HCT116 (cell line): ENCODE measurements around the gene NMNAT3. TPM values are rescaled to one million over a fixed set of nuclear protein-coding genes. Genes with fewer than 3 reads are reported as not detected.

ENCODE experiments used
- ATAC-seq: fragments of 200-7000 bp; cut with Tn5 transposase; 2 replicates; pipeline ENCODE4 v1.9.1; 2020; ENCODE audit warnings: mild to moderate bottlenecking, moderate library complexity
- BruUV-seq: library from RNA; stranded (reverse); fragments of 400-500 nt; replicated peaks from 2 replicates; lab custom pipeline; 2021; lab: Mats Ljungman, UMichigan
- CTCF ChIA-PET: fragments of 300-600 bp; sonication (Branson Sonifier 250); formaldehyde crosslinking; loops from one replicate; lab custom pipeline; 2021; ENCODE audit warnings: antibody characterized with exemption; lab: Charles Lee
- POLR2A ChIA-PET: fragments of 300-600, 350-600 bp; sonication (Branson Sonifier 250); formaldehyde crosslinking; loops from one replicate; lab custom pipeline; 2021; ENCODE audit warnings: antibody characterized with exemption; lab: Charles Lee
- RAD21 ChIA-PET, 2 experiments: fragments of 300-600 bp; sonication (Branson Sonifier 250); formaldehyde crosslinking; loops; one replicate each; lab custom pipeline; 2023; ENCODE audit warnings: low total read pairs in 2 of 2; ENCODE audit not compliant: uncharacterized antibody in 2 of 2, unreplicated experiment in 2 of 2, low non-redundant PET in 1 of 2; lab: Charles Lee
- DNase-seq: peaks from one replicate; pipeline ENCODE4 v3.0.0-alpha.2; 2010; ENCODE audit warnings: low read depth, low spot score
- H2AFZ ChIP-seq: fragments of 200-600 bp; shearing (Covaris generic), sonication (generic); 2 replicates; pipeline ENCODE4 v1.6.1; 2017; ENCODE audit warnings: low read depth, mixed run types, mixed read lengths, antibody characterized with exemption, low read length; ENCODE audit not compliant: poor library complexity, severe bottlenecking
- H3K27ac ChIP-seq: 2 replicates; pipeline ENCODE4 v1.5.1; 2012; ENCODE audit warnings: low read depth, low read length
- H3K27me3 ChIP-seq: fragments of 200-600 bp; sonication (generic); 2 replicates; pipeline ENCODE4 v1.6.1; 2016; ENCODE audit warnings: mixed run types, low read length, mixed read lengths; ENCODE audit not compliant: insufficient read depth
- H3K36me3 ChIP-seq, 2 experiments: fragments of 200-500 bp in 1 of 2; fragments of 200-600 bp in 1 of 2; sonication (Bioruptor generic) in 1 of 2; sonication (generic) in 1 of 2; 2 replicates each; pipeline versions ENCODE4 v1.5.1 to v1.6.1; 2014 to 2016; ENCODE audit warnings: low read length in 2 of 2, inconsistent platforms in 1 of 2, mixed read lengths in 1 of 2, mixed run types in 1 of 2; ENCODE audit not compliant: insufficient read depth in 2 of 2, control insufficient read depth in 1 of 2
- H3K4me1 ChIP-seq, 2 experiments: fragments of 200-600 bp in 1 of 2; sonication (generic) in 1 of 2; 2 replicates each; pipeline versions ENCODE4 v1.5.1 to v1.6.1; 2012 to 2017; ENCODE audit warnings: low read length in 2 of 2, inconsistent platforms in 1 of 2, mild to moderate bottlenecking in 1 of 2, mixed read lengths in 1 of 2, mixed run types in 1 of 2, moderate library complexity in 1 of 2; ENCODE audit not compliant: insufficient read depth in 2 of 2, control insufficient read depth in 1 of 2
- H3K4me2 ChIP-seq: fragments of 200-600 bp; sonication (generic); 2 replicates; pipeline ENCODE4 v1.6.1; 2017; ENCODE audit warnings: mixed run types, low read length, mixed read lengths
- H3K4me3 ChIP-seq, 2 experiments: fragments of 200-600 bp in 1 of 2; sonication (generic) in 1 of 2; replicated peaks in 1 of 2; 2 replicates each; pipeline ENCODE4 v1.5.1; 2011 to 2016; ENCODE audit warnings: low read length in 2 of 2, control low read depth in 1 of 2, low read depth in 1 of 2, mild to moderate bottlenecking in 1 of 2, mixed read lengths in 1 of 2, mixed run types in 1 of 2
- H3K79me2 ChIP-seq: fragments of 200-600 bp; sonication (generic); 2 replicates; pipeline ENCODE4 v1.6.1; 2017; ENCODE audit warnings: mild to moderate bottlenecking, mixed run types, low read length, moderate library complexity, mixed read lengths; ENCODE audit not compliant: insufficient read depth
- H3K9ac ChIP-seq: fragments of 200-600 bp; sonication (generic); 2 replicates; pipeline ENCODE4 v1.6.1; 2016; ENCODE audit warnings: low read length, mixed read lengths
- H3K9me2 ChIP-seq: fragments of 200-600 bp; sonication (generic), shearing (Covaris generic); 2 replicates; pipeline ENCODE4 v1.6.1; 2017; ENCODE audit warnings: mixed run types, mild to moderate bottlenecking, moderate library complexity; ENCODE audit not compliant: insufficient read depth
- H3K9me3 ChIP-seq, 2 experiments: fragments of 200-500 bp in 1 of 2; fragments of 200-600 bp in 1 of 2; sonication (Bioruptor generic) in 1 of 2; sonication (generic) in 1 of 2; 2 replicates each; pipeline ENCODE4 v1.6.1; 2014 to 2017; ENCODE audit warnings: low read length in 2 of 2, mixed read lengths in 2 of 2, inconsistent platforms in 1 of 2, low read depth in 1 of 2, mild to moderate bottlenecking in 1 of 2, mixed run types in 1 of 2, moderate library complexity in 1 of 2; ENCODE audit not compliant: control insufficient read depth in 1 of 2, insufficient read depth in 1 of 2
- H4K20me1 ChIP-seq: fragments of 200-600 bp; sonication (generic), shearing (Covaris generic); 2 replicates; pipeline ENCODE4 v1.6.1; 2017; ENCODE audit warnings: mixed run types, mild to moderate bottlenecking, moderate library complexity; ENCODE audit not compliant: insufficient read depth
- CEBPB ChIP-seq: IDR thresholded peaks from 2 replicates; pipeline ENCODE4 v1.6.1; 2012; ENCODE audit warnings: low read depth
- POLR2AphosphoS5 ChIP-seq: IDR thresholded peaks from 2 replicates; pipeline ENCODE4 v1.6.1; 2011; ENCODE audit warnings: mild to moderate bottlenecking, low read depth, low read length, moderate library complexity
- intact Hi-C: fragments of 100-400 bp; cut with micrococcal nuclease; formaldehyde crosslinking; loops from 2 replicates; pipeline ENCODE4 v1.10.0; 2022
- total RNA-seq: library from RNA; stranded (reverse); gene quantifications from one replicate; pipeline ENCODE4 v1.2.1, GENCODE V29; 2021; ENCODE audit not compliant: unreplicated experiment
- TF ChIP-seq, protein P1 (sequence below): IDR thresholded peaks from 2 replicates; pipeline ENCODE4 v1.6.1; 2011; ENCODE audit warnings: mild to moderate bottlenecking, low read length, moderate library complexity; ENCODE audit not compliant: insufficient replicate concordance; ENCODE audit errors: extremely low read depth

The NMNAT3 gene
- total RNA-seq, 1 experiment from 2014 or later = 5.7 TPM

GRCh38 chr3:139689122-139689521, 11.3 kb upstream of the NMNAT3 start:
- no peak for TF ChIP-seq CEBPB
- TF ChIP-seq POLR2AphosphoS5 = no peak
- DNase-seq (no peak), ATAC-seq (no peak)
- H4K20me1 ChIP-seq = no peaks in the 10 kb centered on the region
- no peaks in the 10 kb centered on the region for H3K4me1 ChIP-seq
- no peak overlapping the region for H3K4me2 ChIP-seq
- intact Hi-C loops = no loop called here
- RAD21 ChIA-PET = no interaction called here
- H3K79me2 ChIP-seq = no peaks in the 10 kb centered on the region
- no peak overlapping the region for H3K27ac ChIP-seq
- H3K27me3 ChIP-seq = peaks cover 44% of the 10 kb centered on the region
- CTCF ChIA-PET = no interaction called here
- BruUV-seq = no TSS peak
- no peak overlapping the region for H3K4me3 ChIP-seq
- no peaks in the 10 kb centered on the region for H3K36me3 ChIP-seq
- H3K9me3 ChIP-seq = no peaks in the 10 kb centered on the region
- POLR2A ChIA-PET = no interaction called here
- H2AFZ ChIP-seq = no peak overlapping the region
- H3K9ac ChIP-seq = no peak overlapping the region
- no peaks in the 10 kb centered on the region for H3K9me2 ChIP-seq

DNA sequence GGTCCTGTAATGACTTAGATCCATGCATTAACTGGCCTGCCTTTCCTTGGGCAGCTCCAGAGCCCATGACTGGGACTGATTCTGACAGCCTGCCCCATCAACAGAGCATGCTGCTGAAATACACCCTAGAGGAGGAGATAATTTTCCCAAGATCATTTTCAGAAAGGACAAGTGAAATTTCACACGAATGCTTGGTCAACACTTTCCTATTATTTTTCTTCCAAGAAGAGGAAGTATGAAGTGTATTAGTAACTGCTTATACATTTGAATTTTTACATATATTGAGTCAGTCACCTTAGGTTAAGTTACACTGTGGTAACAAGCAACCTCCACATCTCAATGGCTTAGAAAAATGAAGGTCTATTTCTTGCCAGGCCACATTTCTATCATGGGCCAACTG, 9.7 kb upstream of the NMNAT3 start:
- Histone ChIP-seq H2AFZ (no peak overlapping the region), H3K27ac (no peak overlapping the region), H3K9me3 (no peaks in the 10 kb centered on the region), H3K4me1 (no peaks in the 10 kb centered on the region), H3K79me2 (no peaks in the 10 kb centered on the region), H3K27me3 (peaks cover 44% of the 10 kb centered on the region), H3K4me2 (no peak overlapping the region), H3K9me2 (no peaks in the 10 kb centered on the region), H3K36me3 (no peaks in the 10 kb centered on the region), H3K4me3 (no peak overlapping the region), H3K9ac (no peak overlapping the region), H4K20me1 (no peaks in the 10 kb centered on the region)
- intact Hi-C loops = no loop called here
- CTCF ChIA-PET = no interaction called here
- no peak for DNase-seq
- TF ChIP-seq, protein P1, sequence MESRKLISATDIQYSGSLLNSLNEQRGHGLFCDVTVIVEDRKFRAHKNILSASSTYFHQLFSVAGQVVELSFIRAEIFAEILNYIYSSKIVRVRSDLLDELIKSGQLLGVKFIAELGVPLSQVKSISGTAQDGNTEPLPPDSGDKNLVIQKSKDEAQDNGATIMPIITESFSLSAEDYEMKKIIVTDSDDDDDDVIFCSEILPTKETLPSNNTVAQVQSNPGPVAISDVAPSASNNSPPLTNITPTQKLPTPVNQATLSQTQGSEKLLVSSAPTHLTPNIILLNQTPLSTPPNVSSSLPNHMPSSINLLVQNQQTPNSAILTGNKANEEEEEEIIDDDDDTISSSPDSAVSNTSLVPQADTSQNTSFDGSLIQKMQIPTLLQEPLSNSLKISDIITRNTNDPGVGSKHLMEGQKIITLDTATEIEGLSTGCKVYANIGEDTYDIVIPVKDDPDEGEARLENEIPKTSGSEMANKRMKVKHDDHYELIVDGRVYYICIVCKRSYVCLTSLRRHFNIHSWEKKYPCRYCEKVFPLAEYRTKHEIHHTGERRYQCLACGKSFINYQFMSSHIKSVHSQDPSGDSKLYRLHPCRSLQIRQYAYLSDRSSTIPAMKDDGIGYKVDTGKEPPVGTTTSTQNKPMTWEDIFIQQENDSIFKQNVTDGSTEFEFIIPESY = no peak
- POLR2A ChIA-PET = no interaction called here
- no TSS peak for BruUV-seq
- RAD21 ChIA-PET = no interaction called here
- no peak for ATAC-seq
